GM10248 (cell line): ENCODE measurements around the gene TAPBPL.
"Not testable (repeated sequence)": the region's sequence is repeated elsewhere in the genome, so short reads cannot be mapped to it uniquely, and the experiment has no call there.

ENCODE experiments used
- CTCF ChIA-PET: fragments of 300-600 bp; sonication (Branson Sonifier 250); formaldehyde crosslinking; extraction: SDS; loops from one replicate; lab custom pipeline; 2021; ENCODE audit warnings: antibody characterized with exemption; lab: Yijun Ruan, JAX
- POLR2A ChIA-PET: fragments of 350-650 bp; sonication (Branson Sonifier 250); formaldehyde crosslinking; extraction: SDS; loops from one replicate; lab custom pipeline; 2020; ENCODE audit warnings: antibody characterized with exemption; lab: Yijun Ruan, JAX
- DNase-seq: peaks from one replicate; pipeline ENCODE4 v3.0.0; 2012; ENCODE audit errors: extremely low spot score
- TF ChIP-seq, protein P1 (sequence below): IDR thresholded peaks from 2 replicates; pipeline ENCODE4 v1.5.1; 2012; ENCODE audit warnings: mild to moderate bottlenecking, low read depth; ENCODE audit errors: extremely low read depth, missing control alignments, control extremely low read depth

The TAPBPL gene

DNA sequence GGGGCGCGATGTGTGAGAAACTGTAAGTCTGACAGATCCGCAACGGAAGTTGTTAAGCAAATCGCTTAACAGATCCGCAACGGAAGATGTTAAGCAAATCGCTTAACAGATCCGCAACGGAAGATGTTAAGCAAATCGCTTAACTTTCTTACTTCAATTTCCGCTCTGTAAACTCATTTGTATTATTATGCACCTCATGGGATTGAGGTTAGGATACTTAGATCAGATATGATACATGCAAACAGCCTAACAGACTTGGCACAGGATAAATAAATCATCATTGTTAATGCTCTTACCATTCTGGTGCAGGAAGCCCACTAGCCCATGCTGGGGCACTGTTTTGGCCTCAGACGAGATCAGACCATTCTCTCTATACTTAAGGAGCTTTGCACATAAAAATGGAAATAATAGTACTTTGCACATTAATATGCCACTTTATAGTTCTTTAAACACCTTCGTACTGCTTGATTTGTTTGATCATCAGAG lies 42.5 kb downstream of the TAPBPL start:
- CTCF ChIA-PET, result interaction anchor here (0.7 to 2.4 kb wide), 7 partner anchors 12 to 70 kb away, joined by 4 to 6 read pairs (median 4); no protein-coding TSS in a partner anchor
- TF ChIP-seq, protein P1, sequence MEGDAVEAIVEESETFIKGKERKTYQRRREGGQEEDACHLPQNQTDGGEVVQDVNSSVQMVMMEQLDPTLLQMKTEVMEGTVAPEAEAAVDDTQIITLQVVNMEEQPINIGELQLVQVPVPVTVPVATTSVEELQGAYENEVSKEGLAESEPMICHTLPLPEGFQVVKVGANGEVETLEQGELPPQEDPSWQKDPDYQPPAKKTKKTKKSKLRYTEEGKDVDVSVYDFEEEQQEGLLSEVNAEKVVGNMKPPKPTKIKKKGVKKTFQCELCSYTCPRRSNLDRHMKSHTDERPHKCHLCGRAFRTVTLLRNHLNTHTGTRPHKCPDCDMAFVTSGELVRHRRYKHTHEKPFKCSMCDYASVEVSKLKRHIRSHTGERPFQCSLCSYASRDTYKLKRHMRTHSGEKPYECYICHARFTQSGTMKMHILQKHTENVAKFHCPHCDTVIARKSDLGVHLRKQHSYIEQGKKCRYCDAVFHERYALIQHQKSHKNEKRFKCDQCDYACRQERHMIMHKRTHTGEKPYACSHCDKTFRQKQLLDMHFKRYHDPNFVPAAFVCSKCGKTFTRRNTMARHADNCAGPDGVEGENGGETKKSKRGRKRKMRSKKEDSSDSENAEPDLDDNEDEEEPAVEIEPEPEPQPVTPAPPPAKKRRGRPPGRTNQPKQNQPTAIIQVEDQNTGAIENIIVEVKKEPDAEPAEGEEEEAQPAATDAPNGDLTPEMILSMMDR, result no peak
- POLR2A ChIA-PET, result interaction anchor here (0.9 kb wide), 1 partner anchor 24 kb away, joined by 4 read pairs; the partner anchor contains the start of gene VAMP1
- DNase-seq, result no peak

DNA sequence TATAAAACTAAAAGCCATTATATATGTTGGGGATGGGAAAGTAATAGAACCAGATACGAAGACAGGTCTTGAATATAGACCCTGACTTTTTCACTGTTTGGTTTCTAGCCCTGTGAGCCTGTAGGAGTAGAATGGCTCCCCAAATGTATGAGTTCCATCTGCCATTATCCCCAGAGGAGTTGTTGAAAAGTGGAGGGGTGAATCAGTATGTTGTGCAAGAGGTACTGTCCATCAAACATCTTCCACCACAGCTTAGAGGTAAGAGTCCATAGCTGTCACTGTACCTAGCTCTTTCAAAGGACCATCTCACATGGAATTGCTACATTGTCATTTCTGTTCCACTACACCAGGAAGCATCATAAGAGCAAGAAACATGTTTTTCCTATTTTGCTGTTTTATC lies 43.1 kb downstream of the TAPBPL start:
- ChIA-PET POLR2A (interaction anchor here (0.9 to 1.1 kb wide), 3 partner anchors 24 to 39 kb away, joined by 3 to 6 read pairs (median 4); partner anchors contain the start of gene VAMP1), CTCF (interaction anchor here (0.7 to 2.4 kb wide), 7 partner anchors 11 to 71 kb away, joined by 4 to 6 read pairs (median 4); no protein-coding TSS in a partner anchor)
- TF ChIP-seq, protein P1, result no peak
- DNase-seq, result no peak

DNA sequence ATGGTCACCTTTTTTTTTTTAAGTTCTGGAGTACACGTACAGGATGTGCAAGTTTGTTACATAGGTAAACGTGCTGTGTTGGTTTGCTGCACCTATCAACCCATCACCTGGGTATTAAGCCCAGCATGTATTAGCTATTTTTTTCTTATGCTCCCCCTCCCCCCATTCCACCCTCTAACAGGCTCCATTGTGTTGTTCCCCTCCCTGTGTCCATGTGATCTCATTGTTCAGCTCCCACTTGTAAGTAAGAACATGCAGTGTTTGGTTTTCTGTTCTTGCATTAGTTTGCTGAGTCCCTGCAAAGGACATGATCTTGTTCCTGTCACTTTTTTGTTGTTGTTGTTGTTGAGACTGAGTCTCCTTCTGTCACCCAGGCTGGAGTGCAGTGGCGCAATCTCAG lies 45.4 kb downstream of the TAPBPL start:
- POLR2A ChIA-PET, DNase-seq: not testable (repeated sequence)
- CTCF ChIA-PET, result interaction anchor here (0.8 to 1.4 kb wide), 7 partner anchors 9 to 73 kb away, joined by 3 to 4 read pairs (median 3); no protein-coding TSS in a partner anchor

DNA sequence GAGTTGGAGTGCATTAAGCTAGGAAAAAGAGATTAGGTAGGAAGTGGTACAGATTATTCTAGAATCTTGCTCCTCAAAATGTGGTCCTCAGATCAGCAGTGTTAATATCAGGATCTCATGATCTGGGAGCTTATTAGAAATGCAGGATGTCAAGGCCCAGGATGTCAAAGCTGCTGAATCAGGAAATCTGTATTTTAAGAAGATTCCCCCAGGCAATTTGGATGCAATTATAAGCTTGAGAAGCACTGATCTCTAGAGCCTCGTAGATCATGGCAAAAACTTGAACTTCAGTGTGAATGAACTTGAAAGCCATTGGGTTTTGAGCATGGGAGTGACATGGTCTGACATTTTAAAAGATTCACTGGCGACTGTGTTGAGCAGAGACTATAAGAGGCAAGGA lies 48.6 kb downstream of the TAPBPL start:
- CTCF ChIA-PET, result interaction anchor here (1.0 to 1.4 kb wide), 7 partner anchors 12 to 76 kb away, joined by 3 to 6 read pairs (median 3); partner anchors contain the start of gene VAMP1
- no peak for DNase-seq
- TF ChIP-seq, protein P1, result no peak
- POLR2A ChIA-PET, result interaction anchor here (1.6 to 2.1 kb wide), 2 partner anchors 30 to 34 kb away, joined by 5 read pairs; partner anchors contain the start of gene VAMP1

DNA sequence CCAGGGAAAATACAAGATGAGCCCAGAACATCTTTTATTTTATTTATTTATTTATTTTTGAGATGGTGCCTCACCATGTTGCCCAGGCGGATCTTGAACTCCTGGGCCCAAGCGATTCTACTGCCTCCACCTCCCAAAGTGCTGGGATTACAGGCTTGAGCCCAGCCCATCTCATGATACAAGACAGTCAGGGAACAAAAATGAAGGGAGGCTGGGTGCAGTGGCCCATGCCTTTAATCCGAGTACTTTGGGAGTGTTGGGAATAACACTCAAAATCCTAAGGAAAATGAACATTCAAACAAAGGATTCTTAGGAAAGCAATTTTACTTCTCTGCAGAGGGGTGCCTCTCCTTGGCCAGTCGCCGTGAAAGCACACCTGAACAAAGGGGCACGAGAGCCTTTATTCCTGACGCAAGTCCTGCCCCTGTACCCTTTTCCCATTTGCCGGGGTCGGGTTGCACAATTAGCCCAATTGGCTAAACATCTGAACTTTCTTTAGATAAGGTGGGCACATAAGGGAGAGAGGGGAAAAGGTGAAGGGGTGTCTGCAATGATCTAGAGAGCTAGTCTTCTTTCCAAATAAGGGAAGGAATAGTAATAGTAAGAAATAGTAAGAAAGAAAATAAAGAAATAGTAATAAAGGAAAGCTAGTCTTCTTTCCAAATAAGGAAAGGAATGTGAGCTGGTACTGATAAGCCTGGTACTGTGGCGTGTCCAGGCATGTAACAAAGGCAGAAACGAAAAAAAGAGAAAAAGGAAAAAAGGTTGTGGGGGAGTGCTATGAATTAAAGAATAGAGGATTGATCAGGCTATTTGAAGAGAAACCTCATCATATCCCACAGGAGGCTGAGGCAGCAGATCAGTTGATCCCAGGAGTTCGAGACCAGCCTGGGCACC lies 55.5 kb downstream of the TAPBPL start:
- DNase-seq, result no peak
- CTCF ChIA-PET, result interaction anchor here (1.2 kb wide), 1 partner anchor 47 kb away, joined by 3 read pairs; no protein-coding TSS in a partner anchor
- TF ChIP-seq, protein P1, result no peak
- POLR2A ChIA-PET, result no interaction called here

DNA sequence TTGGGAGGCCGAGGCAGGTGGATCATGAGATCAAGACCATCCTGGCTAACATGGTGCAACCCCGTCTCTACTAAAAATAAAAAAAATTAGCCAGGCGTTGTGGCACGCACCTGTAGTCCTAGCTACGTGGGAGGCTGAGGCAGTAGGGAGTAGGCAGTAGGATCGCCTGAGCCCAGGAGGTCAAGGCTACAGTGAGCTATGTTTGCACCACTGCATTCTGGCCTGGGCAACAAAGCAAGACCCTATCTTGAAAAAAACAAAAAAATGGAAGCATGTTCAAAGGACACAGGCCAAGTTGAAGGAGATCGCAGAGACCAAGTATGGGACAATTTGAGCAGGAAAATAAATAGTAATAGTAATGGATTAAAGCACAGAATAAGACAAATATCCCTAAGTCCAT lies 56.2 kb downstream of the TAPBPL start:
- TF ChIP-seq, protein P1, result no peak
- DNase-seq, result no peak
- CTCF ChIA-PET, result no interaction called here
- POLR2A ChIA-PET, result no interaction called here
